Measurements from ENCODE around the gene CDHR2. TPM values are rescaled to one million over a fixed set of nuclear protein-coding genes. Genes with fewer than 3 reads are reported as not detected.

Gene CDHR2
- total RNA-seq, 1 experiment from 2014 or later, result 0.10 TPM

GRCh38 chr5:176620333-176620981 lies 71.3 kb downstream of the CDHR2 start:
- ChIA-PET RAD21 (ENCODE audit: low non-redundant PET in 1 of 2, low total read pairs in 2 of 2, uncharacterized antibody in 2 of 2, unreplicated experiment in 2 of 2) (no interaction called here), CTCF (no interaction called here), POLR2A (no interaction called here)
- Histone ChIP-seq H3K27me3 (ENCODE audit: insufficient read depth, low read length) (no peaks in the 10 kb centered on the region), H3K4me2 (ENCODE audit: low read length) (no peak overlapping the region), H3K36me3 (ENCODE audit: control insufficient read depth in 1 of 2, insufficient read depth in 2 of 2, low read length in 2 of 2) (no peaks in the 10 kb centered on the region), H3K9me2 (ENCODE audit: insufficient read depth) (no peaks in the 10 kb centered on the region), H2AFZ (ENCODE audit: low read depth, low read length, poor library complexity, severe bottlenecking) (no peak overlapping the region), H3K4me1 (ENCODE audit: control insufficient read depth in 1 of 2, insufficient read depth in 2 of 2, low read length in 2 of 2) (peaks cover 5 to 16% of the 10 kb centered on the region in 2 experiments; a peak in 3 of 4 replicates), H3K9me3 (ENCODE audit: control insufficient read depth in 1 of 2, insufficient read depth in 1 of 2, low read depth in 1 of 2, low read length in 2 of 2) (no peaks in the 10 kb centered on the region), H3K79me2 (ENCODE audit: insufficient read depth, low read length) (no peaks in the 10 kb centered on the region), H3K4me3 (replicated peaks in 1 of 2; ENCODE audit: low read depth in 1 of 2, low read length in 2 of 2) (no peak overlapping the region), H3K9ac (ENCODE audit: low read length) (no peak overlapping the region), H4K20me1 (ENCODE audit: insufficient read depth) (no peaks in the 10 kb centered on the region), H3K27ac (ENCODE audit: low read depth, low read length) (no peak overlapping the region)
- no peak for DNase-seq (ENCODE audit: low read depth, low spot score)
- intact Hi-C loops (cut with micrococcal nuclease), result no loop called here
- TF ChIP-seq YY1 (IDR thresholded peaks at IDR 0.05; ENCODE audit: extremely low read depth, insufficient replicate concordance, low read depth, low read length), result no peak
- TF ChIP-seq EGR1 (IDR thresholded peaks at IDR 0.05; ENCODE audit: low read depth), result no peak
- TF ChIP-seq REST (IDR thresholded peaks at IDR 0.05; ENCODE audit: low read depth), result no peak
- no peak for TF ChIP-seq CTCF (IDR thresholded peaks at IDR 0.05 in 2 of 3, conservative IDR thresholded peaks at IDR 0.05 in 1 of 3; ENCODE audit: borderline replicate concordance in 1 of 3, insufficient read depth in 1 of 3, low read depth in 2 of 3, low read length in 2 of 3)
- TF ChIP-seq ATF3 (IDR thresholded peaks at IDR 0.05), result no peak
- TF ChIP-seq CBX3 (IDR thresholded peaks at IDR 0.05; ENCODE audit: low read depth), result no peak
- no peak for TF ChIP-seq FOSL1 (IDR thresholded peaks at IDR 0.05; ENCODE audit: low read depth)
- TF ChIP-seq ZBTB33 (IDR thresholded peaks at IDR 0.05; ENCODE audit: extremely low read depth, insufficient replicate concordance, low read length), result no peak
- no peak for TF ChIP-seq CEBPB (IDR thresholded peaks at IDR 0.05; ENCODE audit: low read depth)
- no peak for ATAC-seq
- BruUV-seq (replicated peaks), result no TSS peak

Data from HCT116 (cell line).